ENCODE data around the gene KIAA2012. TPM values are rescaled to one million over a fixed set of nuclear protein-coding genes. Genes with fewer than 3 reads are reported as not detected.

Gene KIAA2012
- total RNA-seq, 1 donor from 2014 or later = not detected

GRCh38 chr2:202165208-202165607, 92.2 kb downstream of the KIAA2012 start:
- intact Hi-C loops (cut with DNase I) = no loop called here
- DNase-seq (ENCODE audit: missing footprints) (no peak), ATAC-seq (no peak)

- ATAC-seq (no peak), DNase-seq (ENCODE audit: missing footprints) (no peak)
- intact Hi-C loops (cut with DNase I) = no loop called here
Measured at GRCh38 chr2:202165945-202166344, 92.9 kb downstream of the KIAA2012 start.

- no peak for ATAC-seq
- DNase-seq (ENCODE audit: missing footprints) = no peak
- intact Hi-C loops (cut with DNase I) = no loop called here
Measured at GRCh38 chr2:202169131-202169530, 96.1 kb downstream of the KIAA2012 start.

GRCh38 chr2:202169832-202170424, 96.9 kb downstream of the KIAA2012 start:
- DNase-seq (ENCODE audit: missing footprints) (no peak), ATAC-seq (no peak)
- intact Hi-C loops (cut with DNase I) = no loop called here

- peak; percentile 28 for ATAC-seq
- no peak for DNase-seq (ENCODE audit: missing footprints)
- intact Hi-C loops (cut with DNase I) = no loop called here
Measured at GRCh38 chr2:202171241-202171825, 98.3 kb downstream of the KIAA2012 start.

- no peak for DNase-seq (ENCODE audit: missing footprints)
- ATAC-seq = no peak
- intact Hi-C loops (cut with DNase I) = no loop called here
Measured at GRCh38 chr2:202172439-202173211, 99.6 kb downstream of the KIAA2012 start.

GRCh38 chr2:202178346-202178958, 105.4 kb downstream of the KIAA2012 start:
- ATAC-seq (peak; percentile 72), DNase-seq (ENCODE audit: missing footprints) (no peak)
- intact Hi-C loops (cut with DNase I) = loop anchor here (1.0 kb wide), 2 partner anchors 318 to 382 kb away; no protein-coding TSS in a partner anchor

- DNase-seq (ENCODE audit: missing footprints) (no peak), ATAC-seq (no peak)
- intact Hi-C loops (cut with DNase I) = no loop called here
Measured at GRCh38 chr2:202184557-202184956, 111.5 kb downstream of the KIAA2012 start.

- no peak for ATAC-seq
- no peak for DNase-seq (ENCODE audit: missing footprints)
- intact Hi-C loops (cut with DNase I) = no loop called here
Measured at GRCh38 chr2:202185156-202185555, 112.1 kb downstream of the KIAA2012 start.

GRCh38 chr2:202186641-202187202, 113.7 kb downstream of the KIAA2012 start:
- ATAC-seq = no peak
- intact Hi-C loops (cut with DNase I) = no loop called here

GRCh38 chr2:202187570-202187969, 114.5 kb downstream of the KIAA2012 start:
- DNase-seq (ENCODE audit: missing footprints) (no peak), ATAC-seq (no peak)
- intact Hi-C loops (cut with DNase I) = no loop called here

More at GRCh38 chr2:202186641-202187202, 113.7 kb downstream of the KIAA2012 start:
- DNase-seq (ENCODE audit: missing footprints) = no peak

- no peak for DNase-seq (ENCODE audit: missing footprints)
- no peak for ATAC-seq
- intact Hi-C loops (cut with DNase I) = no loop called here
Measured at GRCh38 chr2:202193305-202193704, 120.2 kb downstream of the KIAA2012 start.

GRCh38 chr2:202193881-202194353, 120.9 kb downstream of the KIAA2012 start:
- intact Hi-C loops (cut with DNase I) = no loop called here
- ATAC-seq = no peak
- no peak for DNase-seq (ENCODE audit: missing footprints)

- ATAC-seq (no peak), DNase-seq (ENCODE audit: missing footprints) (no peak)
- intact Hi-C loops (cut with DNase I) = no loop called here
Measured at GRCh38 chr2:202194418-202194817, 121.4 kb downstream of the KIAA2012 start.

- ATAC-seq (no peak), DNase-seq (ENCODE audit: missing footprints) (no peak)
- intact Hi-C loops (cut with DNase I) = no loop called here
Measured at GRCh38 chr2:202196727-202197126, 123.7 kb downstream of the KIAA2012 start.

- intact Hi-C loops (cut with DNase I) = no loop called here
- ATAC-seq = no peak
- no peak for DNase-seq (ENCODE audit: missing footprints)
Measured at GRCh38 chr2:202201220-202202160, 128.4 kb downstream of the KIAA2012 start.

GRCh38 chr2:202203348-202203747, 130.3 kb downstream of the KIAA2012 start:
- ATAC-seq (no peak), DNase-seq (ENCODE audit: missing footprints) (no peak)
- intact Hi-C loops (cut with DNase I) = no loop called here

GRCh38 chr2:202204855-202205254, 131.8 kb downstream of the KIAA2012 start:
- intact Hi-C loops (cut with DNase I) = no loop called here
- ATAC-seq = no peak
- DNase-seq (ENCODE audit: missing footprints) = no peak
